Activated T-cell treated with anti-CD3 and anti-CD28 coated beads, Interleukin-2, amount 50 U/mL, for 4 hours (primary cell): ENCODE data around the gene TP53I11. TPM values are rescaled to one million over a fixed set of nuclear protein-coding genes. Genes with fewer than 3 reads are reported as not detected.
A peak's percentile ranks its signal among the peaks of the same experiment; 100 is the strongest.

Experiments used
- ATAC-seq, 2 donors: fragments of 200-7000 bp; cut with Tn5 transposase; one replicate each; pipeline ENCODE4 v1.10.0; 2021
- DNase-seq: peaks from one replicate; pipeline ENCODE4 v3.0.0-alpha.2; 2020
- H3K27me3 Mint-ChIP-seq: one replicate; pipeline ENCODE4 v1.8.0; 2021; ENCODE audit warnings: low read depth, mixed read lengths
- H3K36me3 Mint-ChIP-seq: one replicate; pipeline ENCODE4 v1.8.0; 2022; ENCODE audit warnings: mixed read lengths; ENCODE audit not compliant: insufficient read depth
- H3K4me1 Mint-ChIP-seq: one replicate; pipeline ENCODE4 v1.8.0; 2021; ENCODE audit warnings: low read depth, mixed read lengths
- H3K4me3 Mint-ChIP-seq: one replicate; pipeline ENCODE4 v1.8.0; 2021; ENCODE audit warnings: mild to moderate bottlenecking, moderate library complexity, mixed read lengths
- H3K9me3 Mint-ChIP-seq: one replicate; pipeline ENCODE4 v1.8.0; 2021; ENCODE audit warnings: mixed read lengths
- total RNA-seq, 3 donors: library from RNA; stranded (reverse); gene quantifications; one replicate each; pipeline ENCODE4 v1.2.1, GENCODE V29; 2021

Gene TP53I11
- total RNA-seq, 3 donors from 2014 or later, result 8.1 to 13.5 (median 9.2) TPM

GRCh38 chr11:44985721-44986120 is 35.0 kb upstream of the TP53I11 start:
- ATAC-seq (no peak), DNase-seq (no peak)
- H3K4me1 Mint-ChIP-seq, result peaks cover 4% of the 10 kb centered on the region
- no peaks in the 10 kb centered on the region for H3K9me3 Mint-ChIP-seq
- H3K36me3 Mint-ChIP-seq, result no peaks in the 10 kb centered on the region
- H3K4me3 Mint-ChIP-seq, result no peak overlapping the region
- H3K27me3 Mint-ChIP-seq, result peaks cover 2% of the 10 kb centered on the region

- peaks cover 6% of the 10 kb centered on the region for H3K4me1 Mint-ChIP-seq
- peaks cover 2% of the 10 kb centered on the region for H3K27me3 Mint-ChIP-seq
- no peak for ATAC-seq
- H3K4me3 Mint-ChIP-seq, result no peak overlapping the region
- DNase-seq, result no peak
- no peaks in the 10 kb centered on the region for H3K9me3 Mint-ChIP-seq
- H3K36me3 Mint-ChIP-seq, result no peaks in the 10 kb centered on the region
Observed at GRCh38 chr11:44983786-44984185, 33.1 kb upstream of the TP53I11 start.

- Mint-ChIP-seq H3K27me3 (no peaks in the 10 kb centered on the region), H3K4me3 (no peak overlapping the region), H3K36me3 (no peaks in the 10 kb centered on the region), H3K4me1 (peaks cover 6% of the 10 kb centered on the region), H3K9me3 (no peaks in the 10 kb centered on the region)
- DNase-seq (no peak), ATAC-seq (no peak)
Observed at GRCh38 chr11:44982496-44983062, 31.9 kb upstream of the TP53I11 start.

- no peaks in the 10 kb centered on the region for H3K9me3 Mint-ChIP-seq
- no peak for ATAC-seq
- H3K27me3 Mint-ChIP-seq, result no peaks in the 10 kb centered on the region
- no peak for DNase-seq
- H3K36me3 Mint-ChIP-seq, result no peaks in the 10 kb centered on the region
- H3K4me1 Mint-ChIP-seq, result peaks cover 6% of the 10 kb centered on the region
- H3K4me3 Mint-ChIP-seq, result no peak overlapping the region
Observed at GRCh38 chr11:44980533-44981427, 30.1 kb upstream of the TP53I11 start.

GRCh38 chr11:44979543-44980399 is 29.1 kb upstream of the TP53I11 start:
- H3K27me3 Mint-ChIP-seq, result no peaks in the 10 kb centered on the region
- ATAC-seq (no peak), DNase-seq (no peak)
- H3K4me3 Mint-ChIP-seq, result no peak overlapping the region
- H3K36me3 Mint-ChIP-seq, result no peaks in the 10 kb centered on the region
- peaks cover 8% of the 10 kb centered on the region for H3K4me1 Mint-ChIP-seq
- H3K9me3 Mint-ChIP-seq, result no peaks in the 10 kb centered on the region

- Mint-ChIP-seq H3K4me3 (no peak overlapping the region), H3K36me3 (no peaks in the 10 kb centered on the region), H3K9me3 (no peaks in the 10 kb centered on the region), H3K4me1 (peaks cover 9% of the 10 kb centered on the region), H3K27me3 (no peaks in the 10 kb centered on the region)
- DNase-seq, result no peak
- no peak for ATAC-seq
Observed at GRCh38 chr11:44978961-44979331, 28.3 kb upstream of the TP53I11 start.

GRCh38 chr11:44978274-44978960 is 27.7 kb upstream of the TP53I11 start:
- DNase-seq (no peak), ATAC-seq (no peak)
- H3K4me3 Mint-ChIP-seq, result no peak overlapping the region
- H3K36me3 Mint-ChIP-seq, result no peaks in the 10 kb centered on the region
- no peaks in the 10 kb centered on the region for H3K27me3 Mint-ChIP-seq
- peaks cover 10% of the 10 kb centered on the region for H3K4me1 Mint-ChIP-seq
- no peaks in the 10 kb centered on the region for H3K9me3 Mint-ChIP-seq

- DNase-seq, result no peak
- Mint-ChIP-seq H3K4me3 (no peak overlapping the region), H3K4me1 (peaks cover 10% of the 10 kb centered on the region), H3K27me3 (no peaks in the 10 kb centered on the region), H3K9me3 (no peaks in the 10 kb centered on the region), H3K36me3 (no peaks in the 10 kb centered on the region)
- ATAC-seq, result peak; percentile 21 to 36
Observed at GRCh38 chr11:44977493-44977984, 26.9 kb upstream of the TP53I11 start.

- DNase-seq (no peak), ATAC-seq (no peak)
- peaks cover 10% of the 10 kb centered on the region for H3K4me1 Mint-ChIP-seq
- no peaks in the 10 kb centered on the region for H3K36me3 Mint-ChIP-seq
- H3K27me3 Mint-ChIP-seq, result no peaks in the 10 kb centered on the region
- no peaks in the 10 kb centered on the region for H3K9me3 Mint-ChIP-seq
- H3K4me3 Mint-ChIP-seq, result no peak overlapping the region
Observed at GRCh38 chr11:44976576-44976975, 25.9 kb upstream of the TP53I11 start.

- peaks cover 4% of the 10 kb centered on the region for H3K4me1 Mint-ChIP-seq
- no peaks in the 10 kb centered on the region for H3K36me3 Mint-ChIP-seq
- no peak for DNase-seq
- no peaks in the 10 kb centered on the region for H3K27me3 Mint-ChIP-seq
- ATAC-seq, result no peak
- no peak overlapping the region for H3K4me3 Mint-ChIP-seq
- no peaks in the 10 kb centered on the region for H3K9me3 Mint-ChIP-seq
Observed at GRCh38 chr11:44974402-44975000, 23.8 kb upstream of the TP53I11 start.

- Mint-ChIP-seq H3K4me3 (no peak overlapping the region), H3K9me3 (no peaks in the 10 kb centered on the region), H3K27me3 (no peaks in the 10 kb centered on the region), H3K4me1 (peaks cover 4% of the 10 kb centered on the region), H3K36me3 (no peaks in the 10 kb centered on the region)
- DNase-seq (no peak), ATAC-seq (no peak)
Observed at GRCh38 chr11:44973632-44974401, 23.1 kb upstream of the TP53I11 start.

GRCh38 chr11:44972746-44973435 is 22.2 kb upstream of the TP53I11 start:
- ATAC-seq (no peak), DNase-seq (no peak)
- Mint-ChIP-seq H3K36me3 (no peaks in the 10 kb centered on the region), H3K9me3 (no peaks in the 10 kb centered on the region), H3K4me1 (peaks cover 4% of the 10 kb centered on the region), H3K27me3 (no peaks in the 10 kb centered on the region), H3K4me3 (no peak overlapping the region)

GRCh38 chr11:44971185-44971584 is 20.5 kb upstream of the TP53I11 start:
- no peaks in the 10 kb centered on the region for H3K9me3 Mint-ChIP-seq
- peaks cover 4% of the 10 kb centered on the region for H3K4me1 Mint-ChIP-seq
- DNase-seq (no peak), ATAC-seq (no peak)
- H3K27me3 Mint-ChIP-seq, result no peaks in the 10 kb centered on the region
- H3K36me3 Mint-ChIP-seq, result no peaks in the 10 kb centered on the region
- no peak overlapping the region for H3K4me3 Mint-ChIP-seq
